Endothelial cell of umbilical vein (primary cell): ENCODE results near the gene BCR. TPM values are rescaled to one million over a fixed set of nuclear protein-coding genes. Genes with fewer than 3 reads are reported as not detected.

ENCODE experiments used
- BruUV-seq: library from RNA; stranded (reverse); fragments of 400-500 nt; replicated peaks from 2 replicates; lab custom pipeline; 2021; lab: Mats Ljungman, UMichigan
- CTCF ChIA-PET: fragments of 300-600, 350-600 bp; sonication (Branson Sonifier 250); formaldehyde crosslinking; loops from one replicate; lab custom pipeline; 2021; ENCODE audit warnings: antibody characterized with exemption, inconsistent platforms; lab: Charles Lee
- POLR2A ChIA-PET: fragments of 300-600, 350-600 bp; sonication (Branson Sonifier 250); formaldehyde crosslinking; loops from one replicate; lab custom pipeline; 2021; ENCODE audit warnings: antibody characterized with exemption, inconsistent platforms; lab: Charles Lee
- DNase-seq: peaks from one replicate; pipeline ENCODE4 v3.0.0-alpha.2; 2011; ENCODE audit warnings: low read depth, low spot score
- FAIRE-seq: peaks from 2 replicates; lab custom pipeline; 2011; peaks lifted over from hg19 to GRCh38; lab: Jason Lieb, UNC
- H2AFZ ChIP-seq: 2 replicates; pipeline ENCODE4 v1.6.0; 2012; ENCODE audit warnings: low read depth, low read length, control low read depth, inconsistent platforms
- H3K27ac ChIP-seq: 2 replicates; pipeline ENCODE4 v1.5.1; 2011; ENCODE audit warnings: low read depth, mild to moderate bottlenecking, control low read depth, low read length, moderate library complexity; ENCODE audit not compliant: insufficient read depth
- H3K27me3 ChIP-seq, 2 experiments: 2 replicates each; pipeline versions ENCODE4 v1.6.0 to v1.6.1; 2011; ENCODE audit warnings: low read length in 2 of 2, mixed read lengths in 1 of 2; ENCODE audit not compliant: control insufficient read depth in 2 of 2, insufficient read depth in 2 of 2
- H3K36me3 ChIP-seq, 2 experiments: 2 replicates in 1 of 2; 3 replicates in 1 of 2; pipeline ENCODE4 v1.5.1; 2011; ENCODE audit warnings: low read length in 2 of 2, mild to moderate bottlenecking in 1 of 2, moderate library complexity in 1 of 2; ENCODE audit not compliant: control insufficient read depth in 2 of 2, insufficient read depth in 2 of 2; ENCODE audit errors: extremely low read depth in 1 of 2
- H3K4me1 ChIP-seq: 3 replicates; pipeline ENCODE4 v1.5.1; 2011; ENCODE audit warnings: mild to moderate bottlenecking, low read length; ENCODE audit not compliant: control insufficient read depth, insufficient read depth; ENCODE audit errors: extremely low read depth
- H3K4me2 ChIP-seq: 2 replicates; pipeline ENCODE4 v1.6.1; 2011; ENCODE audit warnings: low read length, control low read depth, mixed read lengths; ENCODE audit not compliant: insufficient read depth
- H3K4me3 ChIP-seq, 3 experiments: fragments of 200-600 bp in 1 of 3; sonication (generic), shearing (Covaris generic) in 1 of 3; replicated peaks in 1 of 3; 2 replicates each; pipeline ENCODE4 v1.5.1; 2011 to 2016; ENCODE audit warnings: control low read depth in 3 of 3, low read length in 3 of 3, mild to moderate bottlenecking in 2 of 3, inconsistent platforms in 1 of 3, low read depth in 1 of 3, moderate library complexity in 1 of 3; ENCODE audit not compliant: insufficient read depth in 1 of 3
- H3K79me2 ChIP-seq: 2 replicates; pipeline ENCODE4 v1.6.0; 2012; ENCODE audit warnings: low read length, inconsistent platforms; ENCODE audit not compliant: control insufficient read depth, insufficient read depth
- H3K9ac ChIP-seq: replicated peaks from 2 replicates; pipeline ENCODE3; 2011; ENCODE audit warnings: low read length, control low read depth; ENCODE audit not compliant: insufficient read depth; ENCODE audit errors: extremely low read depth
- H3K9me1 ChIP-seq: replicated peaks from 3 replicates; pipeline ENCODE4 v1.6.0; 2011; ENCODE audit warnings: mild to moderate bottlenecking, low read length; ENCODE audit not compliant: control insufficient read depth, insufficient read depth; ENCODE audit errors: extremely low read depth
- H3K9me3 ChIP-seq: replicated peaks from 2 replicates; pipeline ENCODE4 v1.5.1; 2012; ENCODE audit warnings: low read length, inconsistent platforms; ENCODE audit not compliant: control insufficient read depth, insufficient read depth
- H4K20me1 ChIP-seq: replicated peaks from 2 replicates; pipeline ENCODE3; 2011; ENCODE audit warnings: mild to moderate bottlenecking, low read length; ENCODE audit not compliant: control insufficient read depth, insufficient read depth; ENCODE audit errors: extremely low read depth
- EZH2 ChIP-seq: IDR thresholded peaks from 2 replicates; pipeline ENCODE4 v1.6.1; 2012; ENCODE audit warnings: borderline replicate concordance, low read depth, mild to moderate bottlenecking, moderate library complexity, low read length, inconsistent platforms; ENCODE audit not compliant: severe bottlenecking
- FOS ChIP-seq: IDR thresholded peaks from 2 replicates; pipeline ENCODE4 v1.6.1; 2011; ENCODE audit warnings: mild to moderate bottlenecking, low read length, moderate library complexity, borderline replicate concordance; ENCODE audit not compliant: insufficient read depth
- GATA2 ChIP-seq: IDR thresholded peaks from 2 replicates; pipeline ENCODE4 v1.7.0; 2011; ENCODE audit warnings: low read depth, mild to moderate bottlenecking, moderate library complexity, mixed read lengths, low read length; ENCODE audit not compliant: insufficient read length, insufficient read depth
- JUN ChIP-seq: IDR thresholded peaks from 2 replicates; pipeline ENCODE4 v1.6.1; 2011; ENCODE audit warnings: borderline replicate concordance, low read depth; ENCODE audit not compliant: insufficient read length, insufficient read depth
- MYC ChIP-seq: IDR thresholded peaks from one replicate; pipeline ENCODE4 v1.6.1; 2011; ENCODE audit warnings: mild to moderate bottlenecking, low read depth, low read length
- POLR2A ChIP-seq: IDR thresholded peaks from 2 replicates; pipeline ENCODE4 v1.6.1; 2012; ENCODE audit warnings: low read depth, mild to moderate bottlenecking, control low read depth, low read length
- POLR2AphosphoS5 ChIP-seq: IDR thresholded peaks from 2 replicates; pipeline ENCODE4 v1.6.1; 2012; ENCODE audit warnings: low read depth, mild to moderate bottlenecking, control low read depth, low read length, moderate library complexity; ENCODE audit not compliant: insufficient read depth
- dilution Hi-C: fragments of 300-500 bp; cut with MboI; formaldehyde crosslinking; loops from one replicate; pipeline ENCODE4 v1.15.0; 2019; ENCODE audit warnings: low sequenced_read_pairs; ENCODE audit not compliant: extremely low pct_ligation_motif_present
- intact Hi-C: fragments of 100-400 bp; cut with micrococcal nuclease; formaldehyde crosslinking; loops from one replicate; pipeline ENCODE4 v1.10.0; 2022
- polyA plus RNA-seq, 4 experiments: library from polyadenylated mRNA; depleted of rRNA in 3 of 4; stranded (reverse) in 3 of 4; unstranded in 1 of 4; fragments of >200 nt; gene quantifications; 2 replicates each; pipeline versions ENCODE4 v1.2.1 to v1.2.3, GENCODE V29; 2011 to 2012; ENCODE audit warnings: missing spikeins in 1 of 4
- total RNA-seq: library from RNA; stranded (reverse); gene quantifications from 2 replicates; pipeline ENCODE4 v1.2.3, GENCODE V29; 2021
- TF ChIP-seq, protein P1 (sequence below): IDR thresholded peaks from 2 replicates; pipeline ENCODE4 v1.6.1; 2011; ENCODE audit not compliant: insufficient read depth, insufficient read length
- TF ChIP-seq, protein P2 (sequence below), 2 donors: IDR thresholded peaks; 1 replicate in 1 of 2; 2 replicates in 1 of 2; pipeline ENCODE4 v1.5.1; 2011; ENCODE audit warnings: low read length in 2 of 2, mild to moderate bottlenecking in 2 of 2, moderate library complexity in 2 of 2, control low read depth in 1 of 2, inconsistent platforms in 1 of 2, low read depth in 1 of 2; ENCODE audit not compliant: insufficient read depth in 1 of 2; ENCODE audit errors: extremely low read depth in 1 of 2

Gene BCR
- total and polyA plus RNA-seq, 2 donors (not counting 3 experiments of a cell fraction or from before 2014, with no cell fraction given) = 129 to 141 TPM

DNA sequence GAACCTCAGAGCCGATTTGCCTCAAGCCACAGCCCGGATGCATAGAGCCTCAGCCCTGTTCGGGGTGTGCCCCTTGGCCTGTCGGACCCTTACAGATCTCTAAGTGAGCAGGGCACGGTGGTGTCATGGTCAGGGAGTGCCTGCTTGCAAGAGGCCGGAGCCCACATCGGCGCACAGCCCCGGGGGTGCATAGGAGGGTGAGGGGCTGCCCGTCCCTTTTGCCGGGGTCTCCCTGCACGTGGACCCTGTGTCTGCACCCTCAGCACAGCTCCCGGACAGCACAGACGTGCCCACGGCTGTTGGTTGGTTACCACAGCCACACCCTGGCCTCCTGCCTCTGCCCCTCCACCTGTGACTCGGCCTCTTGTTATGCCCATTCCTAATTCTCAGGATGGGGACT, 28.5 kb upstream of the BCR start:
- no TSS peak for BruUV-seq
- Histone ChIP-seq H3K27me3 (no peaks in the 10 kb centered on the region), H3K9me3 (no peaks in the 10 kb centered on the region), H3K4me3 (no peak overlapping the region), H3K9ac (no peak overlapping the region), H3K79me2 (no peaks in the 10 kb centered on the region), H3K4me2 (no peak overlapping the region), H3K27ac (no peak overlapping the region), H2AFZ (no peak overlapping the region), H4K20me1 (no peaks in the 10 kb centered on the region), H3K9me1 (no peaks in the 10 kb centered on the region), H3K4me1 (no peaks in the 10 kb centered on the region), H3K36me3 (no peaks in the 10 kb centered on the region)
- dilution Hi-C loops (no loop called here), intact Hi-C loops (no loop called here)
- no peak for TF ChIP-seq EZH2
- no peak for TF ChIP-seq GATA2
- TF ChIP-seq, protein P1, sequence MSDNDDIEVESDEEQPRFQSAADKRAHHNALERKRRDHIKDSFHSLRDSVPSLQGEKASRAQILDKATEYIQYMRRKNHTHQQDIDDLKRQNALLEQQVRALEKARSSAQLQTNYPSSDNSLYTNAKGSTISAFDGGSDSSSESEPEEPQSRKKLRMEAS = no peak
- TF ChIP-seq, protein P2, sequence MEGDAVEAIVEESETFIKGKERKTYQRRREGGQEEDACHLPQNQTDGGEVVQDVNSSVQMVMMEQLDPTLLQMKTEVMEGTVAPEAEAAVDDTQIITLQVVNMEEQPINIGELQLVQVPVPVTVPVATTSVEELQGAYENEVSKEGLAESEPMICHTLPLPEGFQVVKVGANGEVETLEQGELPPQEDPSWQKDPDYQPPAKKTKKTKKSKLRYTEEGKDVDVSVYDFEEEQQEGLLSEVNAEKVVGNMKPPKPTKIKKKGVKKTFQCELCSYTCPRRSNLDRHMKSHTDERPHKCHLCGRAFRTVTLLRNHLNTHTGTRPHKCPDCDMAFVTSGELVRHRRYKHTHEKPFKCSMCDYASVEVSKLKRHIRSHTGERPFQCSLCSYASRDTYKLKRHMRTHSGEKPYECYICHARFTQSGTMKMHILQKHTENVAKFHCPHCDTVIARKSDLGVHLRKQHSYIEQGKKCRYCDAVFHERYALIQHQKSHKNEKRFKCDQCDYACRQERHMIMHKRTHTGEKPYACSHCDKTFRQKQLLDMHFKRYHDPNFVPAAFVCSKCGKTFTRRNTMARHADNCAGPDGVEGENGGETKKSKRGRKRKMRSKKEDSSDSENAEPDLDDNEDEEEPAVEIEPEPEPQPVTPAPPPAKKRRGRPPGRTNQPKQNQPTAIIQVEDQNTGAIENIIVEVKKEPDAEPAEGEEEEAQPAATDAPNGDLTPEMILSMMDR (IDR thresholded peaks at IDR 0.05; ENCODE audit: extremely low read depth in 1 of 2, insufficient read depth in 1 of 2, low read depth in 1 of 2, low read length in 2 of 2) = no peak
- no peak for TF ChIP-seq POLR2A
- no peak for TF ChIP-seq FOS
- no peak for TF ChIP-seq MYC
- no peak for TF ChIP-seq POLR2AphosphoS5
- TF ChIP-seq JUN = no peak
- CTCF ChIA-PET = no interaction called here
- FAIRE-seq (no peak), DNase-seq (no peak)
- POLR2A ChIA-PET = no interaction called here
